ENCODE measurements around the gene PDPK1.
"Not testable (repeated sequence)": the region's sequence is repeated elsewhere in the genome, so short reads cannot be mapped to it uniquely, and the experiment has no call there.

The PDPK1 gene

GRCh38 chr16:2620870-2621269 lies 83.0 kb downstream of the PDPK1 start:
- DNase-seq, result not testable (repeated sequence)

GRCh38 chr16:2621395-2621794 lies 83.6 kb downstream of the PDPK1 start:
- not testable (repeated sequence) for DNase-seq

- DNase-seq, result not testable (repeated sequence)
Observed at GRCh38 chr16:2627075-2627474, 89.3 kb downstream of the PDPK1 start.

GRCh38 chr16:2631203-2631602 lies 93.4 kb downstream of the PDPK1 start:
- DNase-seq, result not testable (repeated sequence)

GRCh38 chr16:2632291-2632690 lies 94.5 kb downstream of the PDPK1 start:
- DNase-seq, result not testable (repeated sequence)

GRCh38 chr16:2639071-2639721 lies 101.4 kb downstream of the PDPK1 start:
- DNase-seq, result peak; percentile 66

- DNase-seq, result not testable (repeated sequence)
Observed at GRCh38 chr16:2639722-2640072, 101.9 kb downstream of the PDPK1 start.

GRCh38 chr16:2642561-2642960 lies 104.7 kb downstream of the PDPK1 start:
- not testable (repeated sequence) for DNase-seq

GRCh38 chr16:2644754-2645453 lies 107.1 kb downstream of the PDPK1 start:
- DNase-seq, result not testable (repeated sequence)

- not testable (repeated sequence) for DNase-seq
Observed at GRCh38 chr16:2651268-2651871, 113.5 kb downstream of the PDPK1 start.

Data from activated CD8-positive, alpha-beta memory T cell treated with anti-CD3 and anti-CD28 coated beads, Interleukin-2, amount 50 U/mL, for 4 hours (primary cell).